Measurements from ENCODE around the gene SLC39A2. TPM values are rescaled to one million over a fixed set of nuclear protein-coding genes. Genes with fewer than 3 reads are reported as not detected.

Gene SLC39A2
- total RNA-seq, 1 experiment from 2014 or later = not detected

DNA sequence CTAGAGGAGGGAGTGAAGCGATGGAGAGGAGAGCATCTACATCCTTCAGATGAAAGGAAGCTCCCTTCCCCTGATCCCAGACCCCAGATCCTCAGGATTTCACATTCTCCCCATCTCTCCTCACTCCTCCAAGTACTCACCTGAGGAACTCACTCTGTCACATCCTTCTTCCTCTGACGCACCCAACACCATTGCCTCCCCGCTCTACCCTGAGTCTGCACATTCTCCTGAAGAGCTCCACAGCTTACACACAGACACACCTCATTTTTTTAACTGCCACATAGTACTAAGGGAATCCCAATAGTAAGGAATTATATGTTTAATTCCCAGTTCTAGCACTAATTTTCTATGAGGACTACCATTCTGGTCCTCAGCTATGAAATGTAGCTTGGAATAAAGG is 25.6 kb upstream of the SLC39A2 start:
- H3K27ac ChIP-seq (ENCODE audit: low read depth, low read length) = no peak overlapping the region
- H3K79me2 ChIP-seq (ENCODE audit: insufficient read depth, low read length) = no peaks in the 10 kb centered on the region
- TF ChIP-seq, protein P1, sequence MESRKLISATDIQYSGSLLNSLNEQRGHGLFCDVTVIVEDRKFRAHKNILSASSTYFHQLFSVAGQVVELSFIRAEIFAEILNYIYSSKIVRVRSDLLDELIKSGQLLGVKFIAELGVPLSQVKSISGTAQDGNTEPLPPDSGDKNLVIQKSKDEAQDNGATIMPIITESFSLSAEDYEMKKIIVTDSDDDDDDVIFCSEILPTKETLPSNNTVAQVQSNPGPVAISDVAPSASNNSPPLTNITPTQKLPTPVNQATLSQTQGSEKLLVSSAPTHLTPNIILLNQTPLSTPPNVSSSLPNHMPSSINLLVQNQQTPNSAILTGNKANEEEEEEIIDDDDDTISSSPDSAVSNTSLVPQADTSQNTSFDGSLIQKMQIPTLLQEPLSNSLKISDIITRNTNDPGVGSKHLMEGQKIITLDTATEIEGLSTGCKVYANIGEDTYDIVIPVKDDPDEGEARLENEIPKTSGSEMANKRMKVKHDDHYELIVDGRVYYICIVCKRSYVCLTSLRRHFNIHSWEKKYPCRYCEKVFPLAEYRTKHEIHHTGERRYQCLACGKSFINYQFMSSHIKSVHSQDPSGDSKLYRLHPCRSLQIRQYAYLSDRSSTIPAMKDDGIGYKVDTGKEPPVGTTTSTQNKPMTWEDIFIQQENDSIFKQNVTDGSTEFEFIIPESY (IDR thresholded peaks at IDR 0.05; ENCODE audit: extremely low read depth, insufficient replicate concordance, low read length) = no peak
- CTCF ChIA-PET = interaction anchor here (1.2 to 1.5 kb wide), 2 partner anchors 12 to 41 kb away, joined by 3 read pairs; no protein-coding TSS in a partner anchor
- H3K9me3 ChIP-seq (ENCODE audit: control insufficient read depth in 1 of 2, insufficient read depth in 1 of 2, low read depth in 1 of 2, low read length in 2 of 2) = no peaks in the 10 kb centered on the region
- H3K4me1 ChIP-seq (ENCODE audit: control insufficient read depth in 1 of 2, insufficient read depth in 2 of 2, low read length in 2 of 2) = peaks cover 10 to 30% of the 10 kb centered on the region in 2 experiments
- no peaks in the 10 kb centered on the region for H3K9me2 ChIP-seq (ENCODE audit: insufficient read depth)
- no peaks in the 10 kb centered on the region for H3K36me3 ChIP-seq (ENCODE audit: control insufficient read depth in 1 of 2, insufficient read depth in 2 of 2, low read length in 2 of 2)
- H3K4me3 ChIP-seq (replicated peaks in 1 of 2; ENCODE audit: low read depth in 1 of 2, low read length in 2 of 2) = no peak overlapping the region
- intact Hi-C loops (cut with micrococcal nuclease) = loop anchor here (10.0 kb wide), 1 partner anchor 359 kb away; no protein-coding TSS in a partner anchor
- BruUV-seq (replicated peaks) = no TSS peak
- no peak overlapping the region for H3K4me2 ChIP-seq (ENCODE audit: low read length)
- ATAC-seq (no peak), DNase-seq (ENCODE audit: low read depth, low spot score) (no peak)
- no peaks in the 10 kb centered on the region for H3K27me3 ChIP-seq (ENCODE audit: insufficient read depth, low read length)
- POLR2A ChIA-PET = no interaction called here
- H4K20me1 ChIP-seq (ENCODE audit: insufficient read depth) = no peaks in the 10 kb centered on the region
- H2AFZ ChIP-seq (ENCODE audit: low read depth, low read length, poor library complexity, severe bottlenecking) = no peak overlapping the region
- H3K9ac ChIP-seq (ENCODE audit: low read length) = no peak overlapping the region
- RAD21 ChIA-PET (ENCODE audit: low non-redundant PET in 1 of 2, low total read pairs in 2 of 2, uncharacterized antibody in 2 of 2, unreplicated experiment in 2 of 2) = no interaction called here

DNA sequence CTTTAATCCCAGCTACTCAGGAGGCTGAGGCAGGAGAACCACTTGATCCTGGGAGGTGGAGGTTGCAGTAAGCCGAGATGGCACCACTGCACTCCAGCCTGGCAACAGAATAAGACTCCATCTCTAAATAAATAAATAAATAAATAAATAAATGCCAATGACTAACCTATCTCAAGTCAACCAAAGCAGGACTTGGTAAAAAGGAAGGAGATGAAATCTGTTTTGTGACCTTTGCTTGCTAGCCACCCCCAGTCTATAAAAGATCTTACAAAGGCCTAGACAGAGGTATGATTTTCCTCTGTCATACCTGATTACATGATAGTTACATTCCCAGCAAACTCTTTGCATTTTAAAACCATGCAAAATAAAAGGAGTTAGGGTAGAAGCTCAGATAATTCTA is 22.8 kb upstream of the SLC39A2 start:
- H3K9me3 ChIP-seq (ENCODE audit: control insufficient read depth in 1 of 2, insufficient read depth in 1 of 2, low read depth in 1 of 2, low read length in 2 of 2) = no peaks in the 10 kb centered on the region
- H3K27me3 ChIP-seq (ENCODE audit: insufficient read depth, low read length) = no peaks in the 10 kb centered on the region
- no TSS peak for BruUV-seq (replicated peaks)
- no peaks in the 10 kb centered on the region for H3K9me2 ChIP-seq (ENCODE audit: insufficient read depth)
- no peaks in the 10 kb centered on the region for H4K20me1 ChIP-seq (ENCODE audit: insufficient read depth)
- intact Hi-C loops (cut with micrococcal nuclease) = loop anchor here (10.0 kb wide), 1 partner anchor 361 kb away; no protein-coding TSS in a partner anchor
- ChIA-PET CTCF (no interaction called here), RAD21 (ENCODE audit: low non-redundant PET in 1 of 2, low total read pairs in 2 of 2, uncharacterized antibody in 2 of 2, unreplicated experiment in 2 of 2) (no interaction called here), POLR2A (no interaction called here)
- no peak for DNase-seq (ENCODE audit: low read depth, low spot score)
- H3K4me2 ChIP-seq (ENCODE audit: low read length) = no peak overlapping the region
- ATAC-seq = no peak
- peaks cover 10 to 22% of the 10 kb centered on the region in 2 experiments for H3K4me1 ChIP-seq (ENCODE audit: control insufficient read depth in 1 of 2, insufficient read depth in 2 of 2, low read length in 2 of 2)
- no peak overlapping the region for H3K27ac ChIP-seq (ENCODE audit: low read depth, low read length)
- no peaks in the 10 kb centered on the region for H3K36me3 ChIP-seq (ENCODE audit: control insufficient read depth in 1 of 2, insufficient read depth in 2 of 2, low read length in 2 of 2)
- TF ChIP-seq FOSL1 (IDR thresholded peaks at IDR 0.05; ENCODE audit: low read depth) (no peak), SP1 (IDR thresholded peaks at IDR 0.05; ENCODE audit: low read depth) (no peak), POLR2A (IDR thresholded peaks at IDR 0.05; ENCODE audit: borderline replicate concordance, extremely low read depth, insufficient read depth, insufficient read length) (no peak), SRF (IDR thresholded peaks at IDR 0.05; ENCODE audit: low read depth) (no peak)
- TF ChIP-seq, protein P2, sequence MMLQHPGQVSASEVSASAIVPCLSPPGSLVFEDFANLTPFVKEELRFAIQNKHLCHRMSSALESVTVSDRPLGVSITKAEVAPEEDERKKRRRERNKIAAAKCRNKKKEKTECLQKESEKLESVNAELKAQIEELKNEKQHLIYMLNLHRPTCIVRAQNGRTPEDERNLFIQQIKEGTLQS (IDR thresholded peaks at IDR 0.05) = no peak
- TF ChIP-seq, protein P3, sequence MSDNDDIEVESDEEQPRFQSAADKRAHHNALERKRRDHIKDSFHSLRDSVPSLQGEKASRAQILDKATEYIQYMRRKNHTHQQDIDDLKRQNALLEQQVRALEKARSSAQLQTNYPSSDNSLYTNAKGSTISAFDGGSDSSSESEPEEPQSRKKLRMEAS (IDR thresholded peaks at IDR 0.05) = no peak
- no peak overlapping the region for H3K4me3 ChIP-seq (replicated peaks in 1 of 2; ENCODE audit: low read depth in 1 of 2, low read length in 2 of 2)
- no peaks in the 10 kb centered on the region for H3K79me2 ChIP-seq (ENCODE audit: insufficient read depth, low read length)
- no peak overlapping the region for H2AFZ ChIP-seq (ENCODE audit: low read depth, low read length, poor library complexity, severe bottlenecking)
- H3K9ac ChIP-seq (ENCODE audit: low read length) = no peak overlapping the region
